Progenitor cell of endocrine pancreas (in vitro differentiated cells): ENCODE results near the gene PDE11A. TPM values are rescaled to one million over a fixed set of nuclear protein-coding genes. Genes with fewer than 3 reads are reported as not detected.
A peak's percentile ranks its signal among the peaks of the same experiment; 100 is the strongest.

ENCODE experiments used
- DNase-seq: peaks from one replicate; pipeline ENCODE4 v3.0.0; 2021; ENCODE audit warnings: low spot score; ENCODE audit not compliant: unreplicated experiment
- H3K27ac Mint-ChIP-seq: 2 replicates; pipeline ENCODE4 v1.8.0; 2021; ENCODE audit warnings: mild to moderate bottlenecking, moderate library complexity, mixed read lengths
- H3K27me3 Mint-ChIP-seq: 2 replicates; pipeline ENCODE4 v1.8.0; 2021; ENCODE audit warnings: mixed read lengths
- H3K36me3 Mint-ChIP-seq: 2 replicates; pipeline ENCODE4 v1.8.0; 2022; ENCODE audit warnings: mixed read lengths; ENCODE audit not compliant: insufficient read depth
- H3K4me1 Mint-ChIP-seq: 2 replicates; pipeline ENCODE4 v1.8.0; 2021; ENCODE audit warnings: low read depth, mixed read lengths
- H3K4me3 Mint-ChIP-seq: 2 replicates; pipeline ENCODE4 v1.8.0; 2021; ENCODE audit warnings: low read depth, mild to moderate bottlenecking, moderate library complexity, mixed read lengths
- H3K9me3 Mint-ChIP-seq: 2 replicates; pipeline ENCODE4 v1.8.0; 2021; ENCODE audit warnings: low read depth, mixed read lengths
- CTCF ChIP-seq: fragments of 200-600 bp; sonication (generic); IDR thresholded peaks from one replicate; pipeline ENCODE4 v1.5.0; 2021; ENCODE audit warnings: antibody characterized with exemption, mild to moderate bottlenecking; ENCODE audit not compliant: unreplicated experiment
- total RNA-seq: library from RNA; stranded (reverse); gene quantifications from 2 replicates; pipeline ENCODE4 v1.2.1, GENCODE V29; 2021

Gene PDE11A
- total RNA-seq, 1 donor from 2014 or later: 54.8 TPM

- Mint-ChIP-seq H3K36me3 (no peaks in the 10 kb centered on the region), H3K9me3 (peaks cover 3% of the 10 kb centered on the region), H3K4me1 (peaks cover 56% of the 10 kb centered on the region), H3K27me3 (no peaks in the 10 kb centered on the region), H3K4me3 (no peak overlapping the region), H3K27ac (peak overlapping the region; percentile 33)
- DNase-seq: no peak
- TF ChIP-seq CTCF: no peak
Measured at GRCh38 chr2:177599956-177600355, 472.6 kb downstream of the PDE11A start.

GRCh38 chr2:177599139-177599688, 473.4 kb downstream of the PDE11A start:
- no peak for TF ChIP-seq CTCF
- H3K36me3 Mint-ChIP-seq: no peaks in the 10 kb centered on the region
- no peaks in the 10 kb centered on the region for H3K27me3 Mint-ChIP-seq
- peak overlapping the region; percentile 67 for H3K27ac Mint-ChIP-seq
- H3K4me1 Mint-ChIP-seq: peaks cover 53% of the 10 kb centered on the region
- no peak overlapping the region for H3K4me3 Mint-ChIP-seq
- peaks cover 3% of the 10 kb centered on the region for H3K9me3 Mint-ChIP-seq
- no peak for DNase-seq

DNA sequence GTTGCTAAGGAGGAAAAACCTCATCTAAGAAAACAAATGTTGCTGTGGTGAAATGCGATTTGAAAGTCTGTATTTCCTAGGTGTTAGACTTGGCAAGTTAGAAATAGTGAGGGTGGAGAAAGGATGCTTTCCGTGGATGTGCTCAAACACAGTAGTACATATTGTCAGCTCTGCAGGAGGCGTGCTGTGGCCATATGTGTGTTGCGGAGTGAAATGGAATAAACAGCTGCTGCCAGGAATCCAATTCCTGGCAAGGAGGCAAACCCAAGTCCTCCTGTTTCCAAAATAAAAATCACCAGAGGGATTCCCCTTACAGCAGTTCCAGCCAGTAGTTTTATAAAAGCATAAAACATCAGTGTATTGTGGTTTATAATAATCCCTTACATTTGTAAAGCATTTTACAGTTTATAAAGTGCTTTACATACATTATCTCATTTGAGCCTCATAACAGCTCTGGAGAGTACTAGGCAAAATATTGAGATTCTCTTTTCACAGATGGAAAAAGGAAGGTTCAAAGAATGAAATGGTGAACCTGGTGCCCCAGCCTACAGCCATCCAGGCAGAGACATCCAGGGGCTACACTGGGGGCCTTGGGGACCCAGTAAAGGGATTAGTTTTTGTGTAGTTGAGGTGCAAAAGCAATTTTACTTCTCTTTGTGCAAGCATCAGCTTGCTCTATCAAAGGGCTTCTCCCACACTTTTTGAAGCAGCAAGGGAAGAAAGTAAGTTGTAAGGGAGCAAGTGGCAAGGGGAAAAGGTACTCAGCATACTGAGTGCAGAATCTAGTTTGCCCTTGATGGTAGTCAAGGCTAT, 474.0 kb downstream of the PDE11A start:
- DNase-seq: no peak
- H3K9me3 Mint-ChIP-seq: peaks cover 3% of the 10 kb centered on the region
- TF ChIP-seq CTCF: no peak
- H3K4me3 Mint-ChIP-seq: no peak overlapping the region
- peak overlapping the region; percentile 67 for H3K27ac Mint-ChIP-seq
- H3K36me3 Mint-ChIP-seq: no peaks in the 10 kb centered on the region
- H3K4me1 Mint-ChIP-seq: peaks cover 51% of the 10 kb centered on the region
- no peaks in the 10 kb centered on the region for H3K27me3 Mint-ChIP-seq

GRCh38 chr2:177597759-177598158, 474.8 kb downstream of the PDE11A start:
- no peak for DNase-seq
- H3K4me1 Mint-ChIP-seq: peaks cover 44% of the 10 kb centered on the region
- no peak overlapping the region for H3K27ac Mint-ChIP-seq
- H3K9me3 Mint-ChIP-seq: peaks cover 3% of the 10 kb centered on the region
- no peaks in the 10 kb centered on the region for H3K27me3 Mint-ChIP-seq
- no peak for TF ChIP-seq CTCF
- no peak overlapping the region for H3K4me3 Mint-ChIP-seq
- no peaks in the 10 kb centered on the region for H3K36me3 Mint-ChIP-seq

DNA sequence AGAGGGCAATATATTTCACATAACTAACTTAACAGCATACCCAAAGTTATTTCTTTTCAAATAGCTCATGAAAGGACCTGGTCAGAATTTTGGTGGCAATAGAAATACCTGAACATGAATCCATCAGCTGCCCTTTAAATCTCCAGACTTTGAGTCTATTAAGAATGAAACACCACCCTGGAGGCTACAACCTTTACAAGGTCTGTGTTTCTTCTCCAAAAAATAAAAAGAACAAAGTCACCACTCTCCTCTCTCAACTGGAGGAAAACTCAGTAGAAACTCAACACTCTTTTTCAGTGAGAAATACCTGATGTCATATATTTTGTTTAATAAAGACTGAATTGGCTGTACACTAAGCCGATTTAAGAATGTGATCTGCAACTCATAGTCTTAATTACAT, 475.7 kb downstream of the PDE11A start:
- Mint-ChIP-seq H3K4me3 (no peak overlapping the region), H3K4me1 (peaks cover 35% of the 10 kb centered on the region), H3K36me3 (no peaks in the 10 kb centered on the region), H3K27ac (no peak overlapping the region), H3K9me3 (peaks cover 3% of the 10 kb centered on the region), H3K27me3 (no peaks in the 10 kb centered on the region)
- no peak for DNase-seq
- TF ChIP-seq CTCF: no peak
